ENCODE results near the gene MAG. TPM values are rescaled to one million over a fixed set of nuclear protein-coding genes. Genes with fewer than 3 reads are reported as not detected.

Gene MAG
- total and polyA plus RNA-seq, 2 of the 13 experiments (the other 11 are each of a cell fraction or from before 2014, with no cell fraction given), result 0.20 to 1.3 TPM

DNA sequence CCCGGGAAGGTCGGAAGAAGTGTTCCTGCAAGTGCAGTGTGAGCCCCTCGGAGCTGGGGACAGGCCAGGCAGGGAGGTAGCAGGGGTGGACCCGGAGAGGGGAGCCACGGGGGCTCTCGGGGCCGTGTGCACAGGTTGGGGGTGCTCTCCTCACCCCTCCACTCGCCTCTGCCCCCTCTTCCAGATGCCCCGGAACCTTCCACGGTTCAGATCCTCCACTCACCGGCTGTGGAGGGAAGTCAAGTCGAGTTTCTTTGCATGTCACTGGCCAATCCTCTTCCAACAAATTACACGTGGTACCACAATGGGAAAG, 46.0 kb downstream of the MAG start:
- in situ Hi-C loops (cut with HindIII; ENCODE audit: extremely low pct_ligation_motif_present, low pct_unique_long_range_greater_than_20kb) (no loop called here), intact Hi-C loops (cut with micrococcal nuclease; ENCODE audit: unreplicated experiment) (no loop called here)
- ChIA-PET POLR2A (no interaction called here), CTCF (ENCODE audit: low intra/inter-chr PET ratio, low total read pairs) (no interaction called here)
- Histone ChIP-seq H3K4me2 (ENCODE audit: low read depth, low read length) (no peak overlapping the region), H4K20me1 (ENCODE audit: insufficient read depth, low read length) (no peaks in the 10 kb centered on the region), H3K4me3 (replicated peaks in 1 of 3; ENCODE audit: insufficient read depth in 1 of 3, low read depth in 2 of 3, low read length in 3 of 3) (no peak overlapping the region), H3K9ac (ENCODE audit: insufficient read depth, low read depth, low read length) (no peak overlapping the region), H3K27ac (ENCODE audit: extremely low read length, insufficient read depth, low read length) (no peak overlapping the region), H3K79me2 (ENCODE audit: insufficient read depth, low read length) (no peaks in the 10 kb centered on the region), H3K36me3 (replicated peaks in 1 of 2; ENCODE audit: control insufficient read depth in 1 of 2, insufficient read depth in 2 of 2, low read length in 2 of 2) (no peaks in the 10 kb centered on the region), H3K9me3 (ENCODE audit: low read length) (no peaks in the 10 kb centered on the region), H3K27me3 (ENCODE audit: control insufficient read depth in 1 of 2, insufficient read depth in 2 of 2, low read length in 2 of 2) (no peaks in the 10 kb centered on the region), H3K4me1 (ENCODE audit: insufficient read depth, low read length) (peaks cover 17% of the 10 kb centered on the region), H2AFZ (ENCODE audit: low read length) (no peak overlapping the region)
- no peak for TF ChIP-seq FOSL2 (CRISPR knock-in tag; IDR thresholded peaks at IDR 0.05)
- TF ChIP-seq, protein P1, sequence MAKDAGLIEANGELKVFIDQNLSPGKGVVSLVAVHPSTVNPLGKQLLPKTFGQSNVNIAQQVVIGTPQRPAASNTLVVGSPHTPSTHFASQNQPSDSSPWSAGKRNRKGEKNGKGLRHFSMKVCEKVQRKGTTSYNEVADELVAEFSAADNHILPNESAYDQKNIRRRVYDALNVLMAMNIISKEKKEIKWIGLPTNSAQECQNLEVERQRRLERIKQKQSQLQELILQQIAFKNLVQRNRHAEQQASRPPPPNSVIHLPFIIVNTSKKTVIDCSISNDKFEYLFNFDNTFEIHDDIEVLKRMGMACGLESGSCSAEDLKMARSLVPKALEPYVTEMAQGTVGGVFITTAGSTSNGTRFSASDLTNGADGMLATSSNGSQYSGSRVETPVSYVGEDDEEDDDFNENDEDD (CRISPR knock-in tag; IDR thresholded peaks at IDR 0.05; ENCODE audit: borderline replicate concordance), result no peak
- no peak for TF ChIP-seq U2AF2 (IDR thresholded peaks at IDR 0.05; ENCODE audit: low read depth, low read length)
- DNase-seq (ENCODE audit: low spot score) (no peak), FAIRE-seq (no peak), ATAC-seq (no peak)
- BruUV-seq (replicated peaks), result no TSS peak
- 78% methylated on average over 13 of the region's 13 CpGs for WGBS (ENCODE audit: low lambda C conversion rate)

DNA sequence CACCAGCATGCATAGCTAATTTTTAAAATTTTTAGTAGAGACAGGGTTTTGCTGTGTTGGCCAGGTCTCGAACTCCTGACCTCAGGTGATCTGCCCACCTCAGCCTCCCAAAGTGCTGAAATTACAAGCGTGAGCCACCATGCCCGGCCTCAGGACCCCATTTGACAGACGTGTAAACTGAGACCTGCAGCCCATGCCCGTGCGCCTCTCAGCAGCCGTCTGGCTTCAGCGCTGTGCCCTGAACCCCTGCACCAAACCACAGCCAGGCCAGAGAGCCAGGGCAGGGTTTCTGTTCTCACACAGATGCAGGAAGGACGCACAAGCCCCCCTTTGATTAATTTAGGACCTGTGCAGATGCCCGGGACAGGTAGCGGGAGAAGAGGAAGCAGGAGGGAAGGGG, 48.5 kb downstream of the MAG start:
- Histone ChIP-seq H3K4me3 (replicated peaks in 1 of 3; ENCODE audit: insufficient read depth in 1 of 3, low read depth in 2 of 3, low read length in 3 of 3) (no peak overlapping the region), H2AFZ (ENCODE audit: low read length) (no peak overlapping the region), H3K4me1 (ENCODE audit: insufficient read depth, low read length) (peaks cover 23% of the 10 kb centered on the region), H3K9me3 (ENCODE audit: low read length) (no peaks in the 10 kb centered on the region), H3K4me2 (ENCODE audit: low read depth, low read length) (no peak overlapping the region), H3K9ac (ENCODE audit: insufficient read depth, low read depth, low read length) (no peak overlapping the region), H3K36me3 (replicated peaks in 1 of 2; ENCODE audit: control insufficient read depth in 1 of 2, insufficient read depth in 2 of 2, low read length in 2 of 2) (no peaks in the 10 kb centered on the region), H4K20me1 (ENCODE audit: insufficient read depth, low read length) (no peaks in the 10 kb centered on the region), H3K79me2 (ENCODE audit: insufficient read depth, low read length) (no peaks in the 10 kb centered on the region), H3K27ac (ENCODE audit: extremely low read length, insufficient read depth, low read length) (no peak overlapping the region), H3K27me3 (ENCODE audit: control insufficient read depth in 1 of 2, insufficient read depth in 2 of 2, low read length in 2 of 2) (no peaks in the 10 kb centered on the region)
- in situ Hi-C loops (cut with HindIII; ENCODE audit: extremely low pct_ligation_motif_present, low pct_unique_long_range_greater_than_20kb) (no loop called here), intact Hi-C loops (cut with micrococcal nuclease; ENCODE audit: unreplicated experiment) (no loop called here)
- ChIA-PET POLR2A (no interaction called here), CTCF (ENCODE audit: low intra/inter-chr PET ratio, low total read pairs) (no interaction called here)
- DNase-seq (ENCODE audit: low spot score) (no peak), FAIRE-seq (no peak), ATAC-seq (no peak)
- 77% methylated on average over 6 of the region's 11 CpGs for WGBS (ENCODE audit: low lambda C conversion rate)
- no TSS peak for BruUV-seq (replicated peaks)
- no peak for TF ChIP-seq MAF1 (CRISPR knock-in tag; IDR thresholded peaks at IDR 0.05; ENCODE audit: borderline replicate concordance)
- no peak for TF ChIP-seq ZNF501 (CRISPR knock-in tag; IDR thresholded peaks at IDR 0.05)
- TF ChIP-seq, protein P2, sequence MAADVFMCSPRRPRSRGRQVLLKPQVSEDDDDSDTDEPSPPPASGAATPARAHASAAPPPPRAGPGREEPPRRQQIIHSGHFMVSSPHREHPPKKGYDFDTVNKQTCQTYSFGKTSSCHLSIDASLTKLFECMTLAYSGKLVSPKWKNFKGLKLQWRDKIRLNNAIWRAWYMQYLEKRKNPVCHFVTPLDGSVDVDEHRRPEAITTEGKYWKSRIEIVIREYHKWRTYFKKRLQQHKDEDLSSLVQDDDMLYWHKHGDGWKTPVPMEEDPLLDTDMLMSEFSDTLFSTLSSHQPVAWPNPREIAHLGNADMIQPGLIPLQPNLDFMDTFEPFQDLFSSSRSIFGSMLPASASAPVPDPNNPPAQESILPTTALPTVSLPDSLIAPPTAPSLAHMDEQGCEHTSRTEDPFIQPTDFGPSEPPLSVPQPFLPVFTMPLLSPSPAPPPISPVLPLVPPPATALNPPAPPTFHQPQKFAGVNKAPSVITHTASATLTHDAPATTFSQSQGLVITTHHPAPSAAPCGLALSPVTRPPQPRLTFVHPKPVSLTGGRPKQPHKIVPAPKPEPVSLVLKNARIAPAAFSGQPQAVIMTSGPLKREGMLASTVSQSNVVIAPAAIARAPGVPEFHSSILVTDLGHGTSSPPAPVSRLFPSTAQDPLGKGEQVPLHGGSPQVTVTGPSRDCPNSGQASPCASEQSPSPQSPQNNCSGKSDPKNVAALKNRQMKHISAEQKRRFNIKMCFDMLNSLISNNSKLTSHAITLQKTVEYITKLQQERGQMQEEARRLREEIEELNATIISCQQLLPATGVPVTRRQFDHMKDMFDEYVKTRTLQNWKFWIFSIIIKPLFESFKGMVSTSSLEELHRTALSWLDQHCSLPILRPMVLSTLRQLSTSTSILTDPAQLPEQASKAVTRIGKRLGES (CRISPR knock-in tag; IDR thresholded peaks at IDR 0.05; ENCODE audit: borderline replicate concordance), result no peak
- no peak for TF ChIP-seq TAF15 (IDR thresholded peaks at IDR 0.05; ENCODE audit: low read depth, low read length, poor library complexity, severe bottlenecking)
- no peak for TF ChIP-seq ZNF891 (CRISPR knock-in tag; IDR thresholded peaks at IDR 0.05)
- TF ChIP-seq, protein P3, sequence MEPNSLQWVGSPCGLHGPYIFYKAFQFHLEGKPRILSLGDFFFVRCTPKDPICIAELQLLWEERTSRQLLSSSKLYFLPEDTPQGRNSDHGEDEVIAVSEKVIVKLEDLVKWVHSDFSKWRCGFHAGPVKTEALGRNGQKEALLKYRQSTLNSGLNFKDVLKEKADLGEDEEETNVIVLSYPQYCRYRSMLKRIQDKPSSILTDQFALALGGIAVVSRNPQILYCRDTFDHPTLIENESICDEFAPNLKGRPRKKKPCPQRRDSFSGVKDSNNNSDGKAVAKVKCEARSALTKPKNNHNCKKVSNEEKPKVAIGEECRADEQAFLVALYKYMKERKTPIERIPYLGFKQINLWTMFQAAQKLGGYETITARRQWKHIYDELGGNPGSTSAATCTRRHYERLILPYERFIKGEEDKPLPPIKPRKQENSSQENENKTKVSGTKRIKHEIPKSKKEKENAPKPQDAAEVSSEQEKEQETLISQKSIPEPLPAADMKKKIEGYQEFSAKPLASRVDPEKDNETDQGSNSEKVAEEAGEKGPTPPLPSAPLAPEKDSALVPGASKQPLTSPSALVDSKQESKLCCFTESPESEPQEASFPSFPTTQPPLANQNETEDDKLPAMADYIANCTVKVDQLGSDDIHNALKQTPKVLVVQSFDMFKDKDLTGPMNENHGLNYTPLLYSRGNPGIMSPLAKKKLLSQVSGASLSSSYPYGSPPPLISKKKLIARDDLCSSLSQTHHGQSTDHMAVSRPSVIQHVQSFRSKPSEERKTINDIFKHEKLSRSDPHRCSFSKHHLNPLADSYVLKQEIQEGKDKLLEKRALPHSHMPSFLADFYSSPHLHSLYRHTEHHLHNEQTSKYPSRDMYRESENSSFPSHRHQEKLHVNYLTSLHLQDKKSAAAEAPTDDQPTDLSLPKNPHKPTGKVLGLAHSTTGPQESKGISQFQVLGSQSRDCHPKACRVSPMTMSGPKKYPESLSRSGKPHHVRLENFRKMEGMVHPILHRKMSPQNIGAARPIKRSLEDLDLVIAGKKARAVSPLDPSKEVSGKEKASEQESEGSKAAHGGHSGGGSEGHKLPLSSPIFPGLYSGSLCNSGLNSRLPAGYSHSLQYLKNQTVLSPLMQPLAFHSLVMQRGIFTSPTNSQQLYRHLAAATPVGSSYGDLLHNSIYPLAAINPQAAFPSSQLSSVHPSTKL (CRISPR knock-in tag; IDR thresholded peaks at IDR 0.05), result no peak
